IMR-90 (cell line): ENCODE results near the gene SMKR1. TPM values are rescaled to one million over a fixed set of nuclear protein-coding genes. Genes with fewer than 3 reads are reported as not detected.

ENCODE experiments used
- ATAC-seq: fragments of 200-7000 bp; cut with Tn5 transposase; 2 replicates; pipeline ENCODE4 v1.9.1; 2020; ENCODE audit warnings: low read depth, mild to moderate bottlenecking, moderate library complexity
- BruUV-seq: library from RNA; stranded (reverse); fragments of 400-500 nt; replicated peaks from 2 replicates; lab custom pipeline; 2021; lab: Mats Ljungman, UMichigan
- CTCF ChIA-PET: fragments of 300-600 bp; formaldehyde crosslinking; extraction: SDS; loops from one replicate; lab custom pipeline; 2021; ENCODE audit warnings: antibody characterized with exemption; lab: Yijun Ruan, JAX
- POLR2A ChIA-PET: fragments of 300-600 bp; sonication (Branson Sonifier 250); formaldehyde crosslinking; loops from one replicate; lab custom pipeline; 2022; ENCODE audit warnings: antibody characterized with exemption; ENCODE audit not compliant: unreplicated experiment; lab: Charles Lee
- DNase-seq: peaks from one replicate; pipeline ENCODE4 v3.0.0; 2013
- H2AFZ ChIP-seq: replicated peaks from 2 replicates; pipeline ENCODE3; 2013; ENCODE audit warnings: low read length, mild to moderate bottlenecking; ENCODE audit not compliant: poor library complexity
- H2AK5ac ChIP-seq: 2 replicates; pipeline ENCODE4 v1.6.1; 2013; ENCODE audit warnings: low read depth, low read length, inconsistent platforms
- H2AK9ac ChIP-seq: replicated peaks from 2 replicates; pipeline ENCODE3; 2013; ENCODE audit warnings: mild to moderate bottlenecking, low read depth, low read length, moderate library complexity; ENCODE audit not compliant: poor library complexity
- H2BK120ac ChIP-seq: 2 replicates; pipeline ENCODE4 v1.6.1; 2013; ENCODE audit warnings: low read depth, low read length, inconsistent platforms
- H2BK15ac ChIP-seq: 3 replicates; pipeline ENCODE4 v1.6.1; 2013; ENCODE audit warnings: low read depth, low read length, inconsistent platforms
- H2BK20ac ChIP-seq: 2 replicates; pipeline ENCODE4 v1.6.1; 2013; ENCODE audit warnings: low read depth, mild to moderate bottlenecking, inconsistent platforms, low read length, moderate library complexity
- H2BK5ac ChIP-seq: 2 replicates; pipeline ENCODE4 v1.6.1; 2013; ENCODE audit warnings: mild to moderate bottlenecking, low read depth, low read length, inconsistent platforms; ENCODE audit not compliant: poor library complexity, severe bottlenecking
- H3K14ac ChIP-seq: replicated peaks from 2 replicates; pipeline ENCODE4 v1.6.1; 2013; ENCODE audit warnings: low read depth, low read length, inconsistent platforms
- H3K18ac ChIP-seq: 2 replicates; pipeline ENCODE4 v1.6.1; 2013; ENCODE audit warnings: low read depth, low read length, control low read depth
- H3K23ac ChIP-seq: 2 replicates; pipeline ENCODE4 v1.6.1; 2013; ENCODE audit warnings: low read depth, low read length, inconsistent platforms
- H3K27ac ChIP-seq: 2 replicates; pipeline ENCODE4 v1.5.1; 2013; ENCODE audit warnings: mild to moderate bottlenecking, control low read depth, low read length; ENCODE audit not compliant: insufficient read depth
- H3K27me3 ChIP-seq: 2 replicates; pipeline ENCODE4 v1.6.1; 2013; ENCODE audit warnings: low read length; ENCODE audit not compliant: control insufficient read depth, insufficient read depth
- H3K36me3 ChIP-seq: 2 replicates; pipeline ENCODE4 v1.6.1; 2013; ENCODE audit warnings: low read length, mixed read lengths; ENCODE audit not compliant: control insufficient read depth, insufficient read depth
- H3K4ac ChIP-seq: 2 replicates; pipeline ENCODE4 v1.6.1; 2013; ENCODE audit warnings: low read depth, low read length, inconsistent platforms
- H3K4me1 ChIP-seq: 2 replicates; pipeline ENCODE4 v1.6.1; 2013; ENCODE audit warnings: low read length, mixed read lengths; ENCODE audit not compliant: control insufficient read depth, insufficient read depth
- H3K4me2 ChIP-seq: 2 replicates; pipeline ENCODE4 v1.6.1; 2013; ENCODE audit warnings: low read depth, mild to moderate bottlenecking, control low read depth, low read length, moderate library complexity
- H3K4me3 ChIP-seq: 2 replicates; pipeline ENCODE4 v1.5.1; 2013; ENCODE audit warnings: low read depth, mild to moderate bottlenecking, control low read depth, low read length, moderate library complexity; ENCODE audit not compliant: insufficient read depth
- H3K56ac ChIP-seq: 2 replicates; pipeline ENCODE4 v1.6.1; 2013; ENCODE audit warnings: low read length, inconsistent platforms; ENCODE audit not compliant: insufficient read depth; ENCODE audit errors: extremely low read depth
- H3K79me1 ChIP-seq, 2 experiments: 2 replicates each; pipeline ENCODE4 v1.6.1; 2013; ENCODE audit warnings: low read length in 2 of 2, inconsistent platforms in 1 of 2, low read depth in 1 of 2
- H3K9ac ChIP-seq: 2 replicates; pipeline ENCODE4 v1.6.1; 2013; ENCODE audit warnings: low read depth, low read length, control low read depth
- H3K9me1 ChIP-seq: 2 replicates; pipeline ENCODE4 v1.6.1; 2013; ENCODE audit warnings: low read length, inconsistent platforms; ENCODE audit not compliant: insufficient read depth
- H3K9me3 ChIP-seq: 2 replicates; pipeline ENCODE4 v1.6.1; 2013; ENCODE audit warnings: low read length; ENCODE audit not compliant: control insufficient read depth, insufficient read depth
- H4K20me1 ChIP-seq: 2 replicates; pipeline ENCODE4 v1.6.1; 2013; ENCODE audit warnings: low read length, inconsistent platforms; ENCODE audit not compliant: insufficient read depth
- H4K5ac ChIP-seq: 2 replicates; pipeline ENCODE4 v1.6.1; 2013; ENCODE audit warnings: mild to moderate bottlenecking, low read depth, low read length, control low read depth
- H4K8ac ChIP-seq, 2 experiments: 2 replicates each; pipeline ENCODE4 v1.6.1; 2013; ENCODE audit warnings: low read depth in 2 of 2, low read length in 2 of 2, control low read depth in 1 of 2, inconsistent platforms in 1 of 2
- H4K91ac ChIP-seq: 2 replicates; pipeline ENCODE4 v1.6.1; 2013; ENCODE audit warnings: low read depth, low read length, inconsistent platforms; ENCODE audit not compliant: insufficient read depth
- BHLHE40 ChIP-seq: fragments of 150-350 bp; IDR thresholded peaks from 2 replicates; pipeline ENCODE4 v1.6.1; 2016; ENCODE audit warnings: mild to moderate bottlenecking, low read depth, low read length
- CEBPB ChIP-seq: IDR thresholded peaks from 2 replicates; pipeline ENCODE4 v1.6.1; 2012; ENCODE audit warnings: low read depth, low read length, improper control_type of control experiment
- CHD1 ChIP-seq: IDR thresholded peaks from 2 replicates; pipeline ENCODE4 v1.6.1; 2012; ENCODE audit warnings: low read depth, low read length, improper control_type of control experiment
- FOS ChIP-seq: fragments of 150-350 bp; IDR thresholded peaks from 2 replicates; pipeline ENCODE4 v1.6.1; 2016; ENCODE audit warnings: low read depth, low read length
- MAFK ChIP-seq: IDR thresholded peaks from 2 replicates; pipeline ENCODE4 v1.6.1; 2012; ENCODE audit warnings: low read depth, low read length, improper control_type of control experiment
- MAZ ChIP-seq: IDR thresholded peaks from 2 replicates; pipeline ENCODE4 v1.6.1; 2012; ENCODE audit warnings: low read depth, mild to moderate bottlenecking, low read length, improper control_type of control experiment, moderate library complexity, borderline replicate concordance
- MXI1 ChIP-seq: IDR thresholded peaks from 2 replicates; pipeline ENCODE4 v1.6.1; 2012; ENCODE audit warnings: low read depth, mild to moderate bottlenecking, low read length, moderate library complexity, borderline replicate concordance
- NFE2L2 ChIP-seq: fragments of 150-350 bp; IDR thresholded peaks from 2 replicates; pipeline ENCODE4 v1.6.1; 2016; ENCODE audit warnings: low read depth, mild to moderate bottlenecking, low read length
- POLR2A ChIP-seq: IDR thresholded peaks from 2 replicates; pipeline ENCODE4 v1.6.1; 2012; ENCODE audit warnings: mild to moderate bottlenecking, low read depth, low read length
- RAD21 ChIP-seq: IDR thresholded peaks from 2 replicates; pipeline ENCODE4 v1.6.1; 2012; ENCODE audit warnings: low read length, improper control_type of control experiment
- RCOR1 ChIP-seq: IDR thresholded peaks from 2 replicates; pipeline ENCODE4 v1.6.1; 2012; ENCODE audit warnings: mild to moderate bottlenecking, low read length, improper control_type of control experiment; ENCODE audit not compliant: insufficient replicate concordance
- RFX5 ChIP-seq: IDR thresholded peaks from 2 replicates; pipeline ENCODE4 v1.8.0; 2012; ENCODE audit warnings: low read depth, mild to moderate bottlenecking, low read length, moderate library complexity
- SMC3 ChIP-seq: fragments of 150-350 bp; IDR thresholded peaks from 2 replicates; pipeline ENCODE4 v1.6.1; 2016; ENCODE audit warnings: low read depth, mild to moderate bottlenecking, antibody characterized with exemption, low read length, moderate library complexity
- WGBS, 2 experiments: methylation state at CpG; one replicate each; pipeline versions ENCODE4 v1.1.5 to v1.1.7; 2013; ENCODE audit warnings: missing lambda C conversion rate in 2 of 2; ENCODE audit not compliant: insufficient read length in 1 of 2; ENCODE audit errors: extremely low coverage in 2 of 2; 5-methylcytosine and 5-hydroxymethylcytosine counted together
- dilution Hi-C: fragments of 300-500 bp; cut with HindIII; formaldehyde crosslinking; loops from one replicate; pipeline ENCODE4 v1.14.3; 2018; ENCODE audit warnings: low sequenced_read_pairs; ENCODE audit not compliant: unreplicated experiment
- in situ Hi-C: fragments of 300-500 bp; cut with MboI; formaldehyde crosslinking; loops from 3 replicates; pipeline ENCODE4 v1.14.3; 2019; ENCODE audit warnings: low sequenced_read_pairs, inconsistent platforms, mixed read lengths
- intact Hi-C: fragments of 100-400 bp; cut with micrococcal nuclease; formaldehyde crosslinking; loops from 2 replicates; pipeline ENCODE4 v1.10.0; 2022
- polyA plus RNA-seq, 3 experiments: library from polyadenylated mRNA; depleted of rRNA; stranded (reverse); fragments of >200 nt; gene quantifications; 2 replicates each; pipeline ENCODE4 v1.2.3, GENCODE V29; 2012; ENCODE audit warnings: low replicate concordance in 1 of 3
- total RNA-seq: library from RNA; depleted of rRNA; stranded (reverse); fragments of >200 nt; gene quantifications from 2 replicates; pipeline ENCODE4 v1.2.3, GENCODE V29; 2012
- TF ChIP-seq, protein P1 (sequence below): fragments of 150-350 bp; IDR thresholded peaks from 2 replicates; pipeline ENCODE4 v1.6.1; 2017; ENCODE audit warnings: mild to moderate bottlenecking, antibody characterized with exemption, low read length, low read depth
- TF ChIP-seq, protein P2 (sequence below): conservative IDR thresholded peaks from 2 replicates; pipeline ENCODE4 v1.5.1; 2012; ENCODE audit warnings: mild to moderate bottlenecking, low read depth, low read length, improper control_type of control experiment
- TF ChIP-seq, protein P3 (sequence below): fragments of 150-350 bp; IDR thresholded peaks from 2 replicates; pipeline ENCODE4 v1.6.1; 2016; ENCODE audit warnings: low read depth, mild to moderate bottlenecking, low read length, moderate library complexity, borderline replicate concordance

SMKR1 gene
- total and polyA plus RNA-seq, 2 of the 4 experiments (the other 2 are of a cell fraction), result 0.26 TPM; not detected in 1

DNA sequence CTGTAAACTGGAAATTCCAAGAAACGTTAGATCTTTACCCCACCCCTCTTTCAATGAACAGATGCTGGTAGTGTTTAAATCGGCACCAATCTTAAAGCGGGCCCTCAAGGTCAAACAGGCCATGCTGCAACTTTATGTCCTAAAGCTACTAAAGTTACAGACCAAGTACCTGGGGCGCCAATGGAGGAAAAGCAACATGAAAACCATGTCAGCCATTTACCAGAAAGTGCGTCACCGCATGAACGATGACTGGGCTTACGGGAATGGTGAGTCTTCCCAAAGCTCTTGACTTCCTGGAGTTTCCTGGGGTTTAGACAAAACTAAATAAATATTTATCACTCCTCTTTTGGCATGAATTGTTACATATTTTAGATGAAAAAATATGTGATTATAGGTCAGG lies 19.6 kb upstream of the SMKR1 start:
- DNase-seq, result no peak
- Histone ChIP-seq H3K14ac (no peak overlapping the region), H2BK120ac (no peak overlapping the region), H3K4ac (no peak overlapping the region), H2AK9ac (no peak overlapping the region), H3K9ac (no peak overlapping the region), H3K79me1 (no peaks in the 10 kb centered on the region), H3K18ac (no peak overlapping the region), H2BK15ac (no peak overlapping the region), H3K9me3 (no peaks in the 10 kb centered on the region), H3K4me2 (no peak overlapping the region), H3K56ac (no peak overlapping the region), H3K27ac (no peak overlapping the region), H3K23ac (no peak overlapping the region), H2BK20ac (no peak overlapping the region; the same call in 1 of the 2 replicates), H2AFZ (no peak overlapping the region), H3K36me3 (no peaks in the 10 kb centered on the region), H3K4me1 (peaks cover 5% of the 10 kb centered on the region; the same call in 1 of the 2 replicates), H2AK5ac (peak overlapping the region; percentile 59), H4K8ac (no peak overlapping the region), H3K27me3 (no peaks in the 10 kb centered on the region), H3K4me3 (no peak overlapping the region), H2BK5ac (no peak overlapping the region), H3K9me1 (no peaks in the 10 kb centered on the region), H4K20me1 (no peaks in the 10 kb centered on the region), H4K91ac (no peak overlapping the region), H4K5ac (no peak overlapping the region)
- TF ChIP-seq RCOR1, result no peak
- no peak for TF ChIP-seq MAFK
- TF ChIP-seq NFE2L2, result no peak
- no peak for TF ChIP-seq SMC3
- no peak for TF ChIP-seq RAD21
- TF ChIP-seq CEBPB, result no peak
- TF ChIP-seq, protein P1, sequence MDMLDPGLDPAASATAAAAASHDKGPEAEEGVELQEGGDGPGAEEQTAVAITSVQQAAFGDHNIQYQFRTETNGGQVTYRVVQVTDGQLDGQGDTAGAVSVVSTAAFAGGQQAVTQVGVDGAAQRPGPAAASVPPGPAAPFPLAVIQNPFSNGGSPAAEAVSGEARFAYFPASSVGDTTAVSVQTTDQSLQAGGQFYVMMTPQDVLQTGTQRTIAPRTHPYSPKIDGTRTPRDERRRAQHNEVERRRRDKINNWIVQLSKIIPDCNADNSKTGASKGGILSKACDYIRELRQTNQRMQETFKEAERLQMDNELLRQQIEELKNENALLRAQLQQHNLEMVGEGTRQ, result no peak
- TF ChIP-seq MAZ, result no peak
- TF ChIP-seq POLR2A, result no peak
- no peak for TF ChIP-seq BHLHE40
- no peak for TF ChIP-seq FOS
- no peak for TF ChIP-seq MXI1
- TF ChIP-seq, protein P2, sequence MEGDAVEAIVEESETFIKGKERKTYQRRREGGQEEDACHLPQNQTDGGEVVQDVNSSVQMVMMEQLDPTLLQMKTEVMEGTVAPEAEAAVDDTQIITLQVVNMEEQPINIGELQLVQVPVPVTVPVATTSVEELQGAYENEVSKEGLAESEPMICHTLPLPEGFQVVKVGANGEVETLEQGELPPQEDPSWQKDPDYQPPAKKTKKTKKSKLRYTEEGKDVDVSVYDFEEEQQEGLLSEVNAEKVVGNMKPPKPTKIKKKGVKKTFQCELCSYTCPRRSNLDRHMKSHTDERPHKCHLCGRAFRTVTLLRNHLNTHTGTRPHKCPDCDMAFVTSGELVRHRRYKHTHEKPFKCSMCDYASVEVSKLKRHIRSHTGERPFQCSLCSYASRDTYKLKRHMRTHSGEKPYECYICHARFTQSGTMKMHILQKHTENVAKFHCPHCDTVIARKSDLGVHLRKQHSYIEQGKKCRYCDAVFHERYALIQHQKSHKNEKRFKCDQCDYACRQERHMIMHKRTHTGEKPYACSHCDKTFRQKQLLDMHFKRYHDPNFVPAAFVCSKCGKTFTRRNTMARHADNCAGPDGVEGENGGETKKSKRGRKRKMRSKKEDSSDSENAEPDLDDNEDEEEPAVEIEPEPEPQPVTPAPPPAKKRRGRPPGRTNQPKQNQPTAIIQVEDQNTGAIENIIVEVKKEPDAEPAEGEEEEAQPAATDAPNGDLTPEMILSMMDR, result no peak
- TF ChIP-seq CHD1, result no peak
- TF ChIP-seq, protein P3, sequence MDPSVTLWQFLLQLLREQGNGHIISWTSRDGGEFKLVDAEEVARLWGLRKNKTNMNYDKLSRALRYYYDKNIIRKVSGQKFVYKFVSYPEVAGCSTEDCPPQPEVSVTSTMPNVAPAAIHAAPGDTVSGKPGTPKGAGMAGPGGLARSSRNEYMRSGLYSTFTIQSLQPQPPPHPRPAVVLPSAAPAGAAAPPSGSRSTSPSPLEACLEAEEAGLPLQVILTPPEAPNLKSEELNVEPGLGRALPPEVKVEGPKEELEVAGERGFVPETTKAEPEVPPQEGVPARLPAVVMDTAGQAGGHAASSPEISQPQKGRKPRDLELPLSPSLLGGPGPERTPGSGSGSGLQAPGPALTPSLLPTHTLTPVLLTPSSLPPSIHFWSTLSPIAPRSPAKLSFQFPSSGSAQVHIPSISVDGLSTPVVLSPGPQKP, result no peak
- no peak for TF ChIP-seq RFX5
- ChIA-PET POLR2A (no interaction called here), CTCF (interaction anchor here (1.1 to 1.6 kb wide), 2 partner anchors 130 to 148 kb away, joined by 4 to 14 read pairs; no protein-coding TSS in a partner anchor)
- in situ Hi-C loops (loop anchor here (25.0 kb wide), 1 partner anchor 530 kb away; no protein-coding TSS in a partner anchor), intact Hi-C loops (loop anchor here (5.0 to 10.0 kb wide), 2 partner anchors 342 to 530 kb away; no protein-coding TSS in a partner anchor), dilution Hi-C loops (no loop called here)
- 100% methylated on average over 4 of the region's 8 CpGs; no CpG with 5 or more reads in 1 of the 2 experiments for WGBS, 2 experiments
- no TSS peak for BruUV-seq
- no peak for ATAC-seq
